AG09319 (cell line): ENCODE results near the gene SLC6A12.

Experiments used
- DNase-seq: peaks from one replicate; pipeline ENCODE4 v3.0.0-alpha.2; 2010; ENCODE audit warnings: low read depth; ENCODE audit errors: extremely low read depth
- TF ChIP-seq, protein P1 (sequence below): IDR thresholded peaks from 2 replicates; pipeline ENCODE4 v1.5.1; 2011; ENCODE audit warnings: low read depth, mild to moderate bottlenecking, inconsistent platforms, low read length, moderate library complexity

SLC6A12 gene

DNA sequence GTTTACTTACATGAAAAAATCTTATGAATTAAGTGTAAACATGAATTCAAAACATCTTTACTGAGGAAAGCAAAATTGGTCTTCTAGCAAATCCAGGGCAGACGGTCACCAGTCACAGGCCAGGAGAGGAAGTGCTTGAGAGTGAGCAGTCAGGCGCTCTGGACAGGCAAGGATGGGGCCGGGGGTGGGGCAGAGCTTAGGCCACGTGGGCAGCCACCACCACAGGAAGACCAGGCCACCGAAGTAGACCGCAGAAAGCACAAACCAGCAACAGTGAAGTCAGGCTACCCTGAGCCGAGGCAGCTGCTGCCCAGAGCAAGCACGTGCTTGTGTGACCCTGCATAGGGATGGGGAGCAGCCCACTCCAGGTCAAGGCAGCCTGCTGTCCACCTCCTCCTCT, 33.5 kb downstream of the SLC6A12 start:
- DNase-seq = no peak
- TF ChIP-seq, protein P1, sequence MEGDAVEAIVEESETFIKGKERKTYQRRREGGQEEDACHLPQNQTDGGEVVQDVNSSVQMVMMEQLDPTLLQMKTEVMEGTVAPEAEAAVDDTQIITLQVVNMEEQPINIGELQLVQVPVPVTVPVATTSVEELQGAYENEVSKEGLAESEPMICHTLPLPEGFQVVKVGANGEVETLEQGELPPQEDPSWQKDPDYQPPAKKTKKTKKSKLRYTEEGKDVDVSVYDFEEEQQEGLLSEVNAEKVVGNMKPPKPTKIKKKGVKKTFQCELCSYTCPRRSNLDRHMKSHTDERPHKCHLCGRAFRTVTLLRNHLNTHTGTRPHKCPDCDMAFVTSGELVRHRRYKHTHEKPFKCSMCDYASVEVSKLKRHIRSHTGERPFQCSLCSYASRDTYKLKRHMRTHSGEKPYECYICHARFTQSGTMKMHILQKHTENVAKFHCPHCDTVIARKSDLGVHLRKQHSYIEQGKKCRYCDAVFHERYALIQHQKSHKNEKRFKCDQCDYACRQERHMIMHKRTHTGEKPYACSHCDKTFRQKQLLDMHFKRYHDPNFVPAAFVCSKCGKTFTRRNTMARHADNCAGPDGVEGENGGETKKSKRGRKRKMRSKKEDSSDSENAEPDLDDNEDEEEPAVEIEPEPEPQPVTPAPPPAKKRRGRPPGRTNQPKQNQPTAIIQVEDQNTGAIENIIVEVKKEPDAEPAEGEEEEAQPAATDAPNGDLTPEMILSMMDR = no peak

DNA sequence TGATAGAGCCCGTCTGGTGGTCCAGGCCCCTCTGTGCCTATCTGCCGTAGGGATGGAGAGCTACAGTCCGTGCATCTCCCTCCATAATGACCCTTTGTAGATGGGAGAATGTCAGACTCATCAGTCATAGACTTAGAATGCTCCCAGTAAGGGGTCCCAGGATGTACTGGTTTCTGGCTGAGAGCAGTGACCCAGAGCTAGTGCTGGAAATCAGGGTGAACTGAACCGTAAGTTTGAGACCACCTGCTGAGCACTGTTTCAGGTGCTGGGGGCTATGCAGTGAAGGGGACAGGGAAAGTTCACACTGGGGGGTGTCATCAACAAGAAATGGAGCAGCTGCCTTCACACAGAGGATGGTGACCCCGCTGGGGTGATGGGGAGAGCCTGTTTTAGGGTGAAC, 34.1 kb downstream of the SLC6A12 start:
- TF ChIP-seq, protein P1 = no peak
- no peak for DNase-seq

DNA sequence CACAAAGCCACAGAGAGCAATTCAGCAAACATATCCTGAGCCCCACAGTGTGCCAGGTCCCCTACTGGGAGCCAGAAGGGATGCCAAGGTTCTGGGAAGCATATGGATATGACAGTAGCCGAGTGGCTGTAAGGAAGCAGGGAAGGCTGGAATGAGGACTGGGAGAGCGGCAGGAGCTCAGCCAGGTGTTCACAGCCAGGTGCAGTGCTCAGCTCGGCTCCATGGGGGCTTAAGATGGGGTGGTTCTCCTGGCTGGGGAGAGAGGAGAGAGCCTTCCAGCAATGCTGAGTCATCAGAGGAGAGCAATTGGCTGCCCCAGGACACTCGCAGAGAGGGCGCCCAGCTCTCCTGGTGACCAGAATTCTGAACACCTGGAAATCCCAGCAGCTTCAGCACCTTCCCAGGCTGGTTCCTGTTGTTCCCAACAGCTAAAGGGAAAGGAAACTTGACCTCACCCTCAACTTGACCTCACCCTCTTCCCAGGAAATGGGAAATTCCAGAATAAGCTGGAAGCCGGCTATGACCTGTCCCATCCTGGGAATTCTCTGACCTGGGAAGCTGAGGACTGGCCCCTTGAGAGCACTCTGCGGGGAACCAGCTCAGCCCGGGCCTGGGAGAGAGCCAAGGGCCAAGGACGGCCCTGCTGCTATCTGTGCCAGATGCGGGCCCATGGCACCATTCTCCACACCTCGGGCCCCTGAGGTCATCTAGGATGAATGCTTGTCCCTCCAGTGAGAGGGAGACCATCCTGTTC, 34.6 kb downstream of the SLC6A12 start:
- TF ChIP-seq, protein P1 = no peak
- DNase-seq = no peak

DNA sequence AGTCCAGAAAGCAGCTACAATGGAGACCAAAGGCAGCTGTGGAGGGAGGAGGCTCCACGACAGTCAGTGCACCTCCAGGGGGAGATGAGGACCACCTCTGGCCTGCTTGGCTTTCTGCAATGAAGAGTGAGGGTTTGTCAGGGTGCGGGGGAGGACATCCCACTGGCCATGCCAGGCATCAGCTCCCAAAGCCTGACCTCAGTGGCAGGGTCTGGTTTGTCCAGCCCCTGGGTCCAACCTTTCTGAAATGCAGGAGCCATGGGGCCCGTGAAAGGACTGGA, 35.2 kb downstream of the SLC6A12 start:
- DNase-seq = no peak
- TF ChIP-seq, protein P1 = no peak

DNA sequence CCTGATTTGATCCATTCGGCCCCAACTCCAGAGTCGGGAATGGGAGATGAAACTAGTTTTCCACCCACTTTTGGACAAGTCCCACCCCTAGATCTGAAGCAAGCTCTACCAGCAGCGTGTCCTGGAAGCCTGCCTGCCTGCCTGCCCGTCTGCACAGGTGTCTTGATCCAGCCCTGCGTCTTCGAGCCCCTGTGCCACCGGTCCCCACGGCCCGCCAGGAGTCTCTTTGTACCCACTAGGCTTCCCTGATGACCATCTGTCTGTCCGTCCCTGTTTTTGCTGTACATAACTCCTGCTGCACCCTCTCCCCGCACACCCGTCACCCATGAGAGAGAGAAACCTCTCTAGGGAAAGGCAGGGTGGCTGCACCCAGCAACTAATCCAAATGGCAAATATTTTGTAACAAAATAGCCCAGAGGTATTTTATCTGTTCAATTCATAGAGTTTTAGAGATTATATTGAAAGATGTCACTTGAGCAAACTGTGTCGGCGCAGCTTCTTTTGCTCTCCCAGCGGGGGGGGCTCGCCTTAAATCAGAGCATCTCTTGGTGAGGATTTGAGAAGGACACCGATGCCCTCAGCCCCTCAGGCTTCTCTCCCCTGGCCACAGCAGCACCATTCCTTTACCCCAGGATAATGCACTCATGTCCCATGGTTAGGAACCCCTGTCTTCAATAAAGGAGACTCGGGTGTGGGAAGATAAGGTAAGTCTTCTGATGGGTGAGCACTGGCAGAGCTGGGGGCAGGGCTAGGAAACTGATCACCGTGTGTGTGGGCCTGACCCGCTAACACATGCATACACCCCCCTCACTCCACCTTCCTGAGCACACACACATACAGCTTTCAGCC, 35.8 kb downstream of the SLC6A12 start:
- no peak for DNase-seq
- TF ChIP-seq, protein P1 = no peak

DNA sequence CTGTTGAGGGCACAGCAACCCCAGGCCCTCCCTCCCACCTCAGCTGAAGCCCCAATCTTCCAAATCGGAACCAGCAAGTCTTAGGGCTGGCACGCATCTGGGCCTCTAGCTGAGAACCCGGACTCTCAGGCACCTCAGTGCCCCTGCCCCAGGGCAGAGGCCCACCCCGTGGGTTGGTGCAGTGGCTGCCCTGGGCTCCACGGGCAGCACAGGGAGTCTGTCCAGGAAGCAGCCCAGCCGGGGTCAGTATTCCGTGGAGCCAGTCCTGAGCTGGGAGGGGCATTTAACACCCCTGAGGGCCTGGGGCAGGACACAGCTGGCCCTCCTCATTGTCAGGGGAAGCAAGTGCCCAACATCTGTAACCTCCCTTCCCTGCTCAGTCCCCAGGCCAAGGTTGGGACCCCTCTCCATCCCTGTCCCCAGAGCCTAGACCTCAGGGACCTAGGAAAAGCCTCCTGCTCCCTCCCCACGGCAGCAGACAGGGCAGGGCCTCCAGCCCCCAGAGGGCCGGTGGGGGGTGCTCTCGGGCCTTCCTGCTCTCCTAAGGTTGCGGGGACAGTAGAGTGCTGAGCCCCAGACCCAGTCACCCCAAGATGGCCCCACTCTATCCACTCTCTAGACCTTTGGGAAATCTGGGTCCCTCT, 36.5 kb downstream of the SLC6A12 start:
- TF ChIP-seq, protein P1 = no peak
- DNase-seq = no peak
